A673 (cell line): ENCODE results near the gene EIF3M. TPM values are rescaled to one million over a fixed set of nuclear protein-coding genes. Genes with fewer than 3 reads are reported as not detected.
"Not testable (repeated sequence)": the region's sequence is repeated elsewhere in the genome, so short reads cannot be mapped to it uniquely, and the experiment has no call there.

ENCODE experiments used
- BruUV-seq: library from RNA; stranded (reverse); fragments of 400-500 nt; replicated peaks from 2 replicates; lab custom pipeline; 2021; lab: Mats Ljungman, UMichigan
- CTCF ChIA-PET: fragments of 300-600 bp; sonication (Branson Sonifier 250); formaldehyde crosslinking; loops from one replicate; lab custom pipeline; 2022; ENCODE audit warnings: antibody characterized with exemption; lab: Charles Lee
- POLR2A ChIA-PET: fragments of 300-600 bp; sonication (Branson Sonifier 250); formaldehyde crosslinking; loops from one replicate; lab custom pipeline; 2022; ENCODE audit warnings: antibody characterized with exemption; ENCODE audit not compliant: low non-redundant PET; lab: Charles Lee
- DNase-seq: peaks from one replicate; pipeline ENCODE4 v3.0.0-alpha.2; 2015; ENCODE audit warnings: low spot score
- H3K27ac ChIP-seq: fragments of 200-600 bp; sonication (generic); 2 replicates; pipeline ENCODE4 v1.5.1; 2016; ENCODE audit warnings: mixed run types, low read depth, mild to moderate bottlenecking, mixed read lengths, antibody characterized with exemption, low read length; ENCODE audit not compliant: poor library complexity, severe bottlenecking
- H3K27me3 ChIP-seq: fragments of 200-600 bp; sonication (generic); replicated peaks from 2 replicates; pipeline ENCODE4 v1.6.1; 2017; ENCODE audit warnings: mixed run types, low read depth, mild to moderate bottlenecking, mixed read lengths, antibody characterized with exemption, low read length; ENCODE audit not compliant: insufficient read depth, poor library complexity
- H3K36me3 ChIP-seq: fragments of 200-600 bp; sonication (generic); 2 replicates; pipeline ENCODE4 v1.6.1; 2016; ENCODE audit warnings: mixed run types, mild to moderate bottlenecking, mixed read lengths, antibody characterized with exemption, low read length; ENCODE audit not compliant: insufficient read depth, poor library complexity, severe bottlenecking
- H3K4me1 ChIP-seq: fragments of 200-600 bp; sonication (generic); 2 replicates; pipeline ENCODE4 v1.6.1; 2017; ENCODE audit warnings: mixed run types, mild to moderate bottlenecking, mixed read lengths, antibody characterized with exemption, low read length; ENCODE audit not compliant: insufficient read depth, poor library complexity, severe bottlenecking
- H3K4me3 ChIP-seq: fragments of 200-600 bp; sonication (generic); 2 replicates; pipeline ENCODE4 v1.5.1; 2016; ENCODE audit warnings: low read depth, mixed run types, mild to moderate bottlenecking, mixed read lengths, low read length; ENCODE audit not compliant: poor library complexity, severe bottlenecking
- H3K9me3 ChIP-seq: fragments of 200-600 bp; sonication (generic); 2 replicates; pipeline ENCODE4 v1.6.1; 2016; ENCODE audit warnings: mixed run types, low read depth, mild to moderate bottlenecking, mixed read lengths, antibody characterized with exemption, low read length; ENCODE audit not compliant: poor library complexity, severe bottlenecking
- EZH2 ChIP-seq: fragments of 200-600 bp; sonication (generic); IDR thresholded peaks from 2 replicates; pipeline ENCODE4 v1.6.1; 2017; ENCODE audit warnings: borderline replicate concordance, low read depth, mild to moderate bottlenecking, mixed read lengths, antibody characterized with exemption, low read length; ENCODE audit not compliant: poor library complexity, severe bottlenecking
- intact Hi-C: fragments of 100-400 bp; cut with micrococcal nuclease; formaldehyde crosslinking; loops from one replicate; pipeline ENCODE4 v1.10.0; 2022; ENCODE audit not compliant: unreplicated experiment
- total RNA-seq: library from RNA; stranded (reverse); gene quantifications from 2 replicates; pipeline ENCODE4 v1.2.3, GENCODE V29; 2021
- TF ChIP-seq, protein P1 (sequence below): fragments of 300-800, 200-600 bp; sonication (generic); conservative IDR thresholded peaks from 2 replicates; pipeline ENCODE4 v1.5.1; 2017; ENCODE audit warnings: low read depth, mild to moderate bottlenecking, antibody characterized with exemption, low read length, moderate library complexity, mixed read lengths

Gene EIF3M
- total RNA-seq, 1 experiment from 2014 or later = 1,119 TPM

DNA sequence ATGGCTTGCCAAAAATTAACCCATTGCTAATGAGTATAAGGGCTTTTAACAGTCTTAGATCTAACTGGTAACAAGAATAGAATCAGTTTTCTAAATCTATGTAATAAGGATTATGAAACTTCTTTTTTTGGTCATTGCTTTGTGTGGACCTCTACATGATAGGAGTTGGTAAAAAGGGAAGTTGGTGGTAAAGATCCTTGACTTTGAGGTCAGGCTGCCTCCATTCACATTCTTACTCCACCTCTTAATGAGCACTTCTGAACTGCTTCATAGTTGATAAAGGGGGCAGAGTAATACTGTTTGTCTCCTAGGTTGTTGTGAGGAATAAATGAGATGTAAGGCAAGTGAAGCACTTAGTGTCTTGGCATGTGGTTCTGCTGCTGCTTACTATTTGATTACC, 10.6 kb downstream of the EIF3M start:
- Histone ChIP-seq H3K36me3 (peaks cover 98% of the 10 kb centered on the region), H3K4me1 (peaks cover 7% of the 10 kb centered on the region), H3K27ac (no peak overlapping the region), H3K9me3 (no peaks in the 10 kb centered on the region), H3K27me3 (no peaks in the 10 kb centered on the region), H3K4me3 (no peak overlapping the region)
- DNase-seq = no peak
- no TSS peak for BruUV-seq
- ChIA-PET CTCF (interaction anchor here (0.5 kb wide), 1 partner anchor 43 kb away, joined by 13 read pairs; no protein-coding TSS in a partner anchor), POLR2A (interaction anchor here (0.7 kb wide), 1 partner anchor 20 kb away, joined by 4 read pairs; no protein-coding TSS in a partner anchor)
- intact Hi-C loops = no loop called here
- TF ChIP-seq EZH2 = no peak
- TF ChIP-seq, protein P1, sequence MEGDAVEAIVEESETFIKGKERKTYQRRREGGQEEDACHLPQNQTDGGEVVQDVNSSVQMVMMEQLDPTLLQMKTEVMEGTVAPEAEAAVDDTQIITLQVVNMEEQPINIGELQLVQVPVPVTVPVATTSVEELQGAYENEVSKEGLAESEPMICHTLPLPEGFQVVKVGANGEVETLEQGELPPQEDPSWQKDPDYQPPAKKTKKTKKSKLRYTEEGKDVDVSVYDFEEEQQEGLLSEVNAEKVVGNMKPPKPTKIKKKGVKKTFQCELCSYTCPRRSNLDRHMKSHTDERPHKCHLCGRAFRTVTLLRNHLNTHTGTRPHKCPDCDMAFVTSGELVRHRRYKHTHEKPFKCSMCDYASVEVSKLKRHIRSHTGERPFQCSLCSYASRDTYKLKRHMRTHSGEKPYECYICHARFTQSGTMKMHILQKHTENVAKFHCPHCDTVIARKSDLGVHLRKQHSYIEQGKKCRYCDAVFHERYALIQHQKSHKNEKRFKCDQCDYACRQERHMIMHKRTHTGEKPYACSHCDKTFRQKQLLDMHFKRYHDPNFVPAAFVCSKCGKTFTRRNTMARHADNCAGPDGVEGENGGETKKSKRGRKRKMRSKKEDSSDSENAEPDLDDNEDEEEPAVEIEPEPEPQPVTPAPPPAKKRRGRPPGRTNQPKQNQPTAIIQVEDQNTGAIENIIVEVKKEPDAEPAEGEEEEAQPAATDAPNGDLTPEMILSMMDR = no peak

DNA sequence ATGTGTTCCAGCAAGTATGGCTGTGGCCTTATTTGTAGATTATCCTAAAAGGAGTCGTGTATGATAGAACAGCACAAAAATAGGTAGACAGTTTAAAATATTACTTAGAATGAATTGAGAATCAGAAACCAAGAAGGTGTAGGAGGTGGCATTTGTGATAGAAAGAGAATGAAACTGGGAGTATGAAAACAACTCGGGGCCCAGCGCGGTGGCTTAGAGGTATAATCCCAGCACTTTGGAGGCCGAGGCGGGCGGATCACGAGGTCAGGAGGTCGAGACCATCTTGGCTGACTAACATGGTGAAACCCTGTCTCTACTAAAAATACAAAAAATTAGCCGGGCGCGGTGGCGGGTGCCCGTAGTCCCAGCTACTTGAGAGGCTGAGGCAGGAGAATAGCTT, 12.5 kb downstream of the EIF3M start:
- H3K36me3 ChIP-seq = peaks cover 98% of the 10 kb centered on the region
- CTCF ChIA-PET, H3K4me1 ChIP-seq, H3K9me3 ChIP-seq, DNase-seq, H3K27me3 ChIP-seq, POLR2A ChIA-PET, H3K4me3 ChIP-seq, BruUV-seq, H3K27ac ChIP-seq, intact Hi-C loops: not testable (repeated sequence)

DNA sequence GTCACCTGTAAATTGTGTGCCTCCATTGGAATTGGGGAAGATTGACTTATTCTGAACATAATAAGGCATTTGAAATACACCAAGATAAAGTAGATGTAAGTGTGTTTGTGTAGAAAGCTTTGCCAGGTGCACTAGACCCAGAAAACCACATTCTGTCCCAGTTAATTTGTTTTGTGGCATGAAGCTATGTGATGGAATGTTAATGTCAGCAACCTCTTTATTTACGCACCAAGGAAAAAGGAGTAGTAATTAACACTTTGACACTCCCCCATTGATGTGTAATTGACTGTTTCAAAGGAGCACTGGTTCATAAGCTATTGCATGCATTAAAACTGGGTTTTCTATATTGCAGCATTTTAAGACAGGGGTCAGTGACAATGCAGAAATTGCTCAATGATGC, 14.3 kb downstream of the EIF3M start:
- H3K9me3 ChIP-seq = no peaks in the 10 kb centered on the region
- no peak overlapping the region for H3K4me3 ChIP-seq
- H3K27ac ChIP-seq = no peak overlapping the region
- no peaks in the 10 kb centered on the region for H3K27me3 ChIP-seq
- BruUV-seq = no TSS peak
- peaks cover 98% of the 10 kb centered on the region for H3K36me3 ChIP-seq
- POLR2A ChIA-PET = no interaction called here
- peaks cover 7% of the 10 kb centered on the region for H3K4me1 ChIP-seq
- CTCF ChIA-PET = no interaction called here
- intact Hi-C loops = no loop called here
- TF ChIP-seq EZH2 = no peak
- TF ChIP-seq, protein P1 = no peak
- peak; percentile 56 for DNase-seq

DNA sequence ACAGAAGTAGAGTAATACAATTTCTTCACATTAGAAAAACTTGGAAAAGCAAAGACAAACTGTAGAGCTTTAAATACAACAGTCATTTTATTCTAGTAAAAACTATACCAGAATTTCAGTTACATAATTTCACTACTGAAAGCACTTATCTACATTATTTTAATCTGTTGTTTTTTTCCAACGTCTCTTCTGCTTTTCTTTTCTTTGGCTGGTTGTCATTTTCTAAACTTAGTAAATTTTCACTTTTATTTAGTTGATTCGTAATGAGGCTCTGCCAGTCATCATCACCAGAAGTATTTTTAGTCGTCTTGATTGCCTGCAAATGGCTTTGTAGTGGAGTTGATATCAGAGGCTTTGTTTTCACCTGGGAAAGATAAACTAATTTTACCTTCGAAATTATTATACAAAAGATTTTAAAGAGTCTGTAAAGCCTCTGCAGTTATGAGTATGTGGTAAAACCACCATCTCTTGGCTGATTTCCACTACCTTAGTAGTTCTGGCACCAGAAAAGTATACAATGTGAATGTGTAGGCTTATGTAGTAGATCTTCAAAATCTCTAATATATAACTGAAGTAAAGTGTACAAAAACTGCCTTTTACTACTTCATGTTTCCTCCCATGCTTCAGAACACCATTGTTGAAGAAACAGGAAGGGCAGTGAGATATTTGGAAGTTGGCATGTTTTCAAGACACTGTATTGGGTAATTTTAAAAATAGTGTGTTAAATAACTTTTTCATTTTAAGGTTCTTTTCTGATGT, 19.2 kb downstream of the EIF3M start:
- peaks cover 2% of the 10 kb centered on the region for H3K4me1 ChIP-seq
- ChIA-PET CTCF (no interaction called here), POLR2A (no interaction called here)
- H3K9me3 ChIP-seq = peaks cover 4% of the 10 kb centered on the region
- no peak for TF ChIP-seq EZH2
- TF ChIP-seq, protein P1 = no peak
- no peak for DNase-seq
- intact Hi-C loops = no loop called here
- no peak overlapping the region for H3K27ac ChIP-seq
- no peak overlapping the region for H3K4me3 ChIP-seq
- H3K27me3 ChIP-seq = no peaks in the 10 kb centered on the region
- H3K36me3 ChIP-seq = peaks cover 86% of the 10 kb centered on the region
- BruUV-seq = no TSS peak
